ENCODE results near the gene SNX6.

DNA sequence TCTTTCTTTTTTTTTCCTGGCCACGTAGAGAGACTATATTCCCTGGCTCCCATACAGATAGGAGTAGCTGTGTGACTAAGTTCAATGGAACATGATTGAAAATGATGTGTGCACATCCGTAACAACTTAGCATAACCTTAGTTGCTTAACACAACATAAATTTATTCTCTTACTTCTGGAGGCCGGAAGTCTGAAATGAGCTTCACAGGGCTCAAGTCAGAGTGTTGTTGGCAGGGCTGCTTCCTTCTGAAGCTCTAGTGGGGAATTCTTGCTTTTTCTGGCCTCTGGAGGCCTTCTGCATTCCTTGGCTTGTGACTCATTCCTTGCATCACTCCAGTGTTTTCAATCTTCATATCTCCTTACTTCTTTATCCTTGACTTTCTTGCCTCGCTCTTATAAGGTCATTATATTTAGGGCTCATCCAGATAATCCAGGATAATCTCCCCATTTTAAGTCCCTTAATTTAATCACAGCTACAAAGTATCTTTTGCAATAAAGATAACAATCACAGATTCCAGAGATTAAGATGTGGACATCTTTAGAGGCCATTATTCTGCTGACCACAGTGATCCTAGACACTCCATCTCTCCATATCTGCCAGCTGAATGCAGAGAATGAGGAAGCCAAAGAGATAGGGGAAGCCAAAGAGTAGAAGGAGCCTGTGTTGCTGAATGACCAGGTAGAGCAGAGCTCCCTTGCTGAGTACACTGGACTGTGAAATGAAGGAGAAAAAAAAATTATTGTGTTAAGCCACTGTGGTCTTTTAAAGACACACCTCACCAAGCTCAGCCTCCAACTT is 21.0 kb upstream of the SNX6 start:
- TF ChIP-seq, protein P1, sequence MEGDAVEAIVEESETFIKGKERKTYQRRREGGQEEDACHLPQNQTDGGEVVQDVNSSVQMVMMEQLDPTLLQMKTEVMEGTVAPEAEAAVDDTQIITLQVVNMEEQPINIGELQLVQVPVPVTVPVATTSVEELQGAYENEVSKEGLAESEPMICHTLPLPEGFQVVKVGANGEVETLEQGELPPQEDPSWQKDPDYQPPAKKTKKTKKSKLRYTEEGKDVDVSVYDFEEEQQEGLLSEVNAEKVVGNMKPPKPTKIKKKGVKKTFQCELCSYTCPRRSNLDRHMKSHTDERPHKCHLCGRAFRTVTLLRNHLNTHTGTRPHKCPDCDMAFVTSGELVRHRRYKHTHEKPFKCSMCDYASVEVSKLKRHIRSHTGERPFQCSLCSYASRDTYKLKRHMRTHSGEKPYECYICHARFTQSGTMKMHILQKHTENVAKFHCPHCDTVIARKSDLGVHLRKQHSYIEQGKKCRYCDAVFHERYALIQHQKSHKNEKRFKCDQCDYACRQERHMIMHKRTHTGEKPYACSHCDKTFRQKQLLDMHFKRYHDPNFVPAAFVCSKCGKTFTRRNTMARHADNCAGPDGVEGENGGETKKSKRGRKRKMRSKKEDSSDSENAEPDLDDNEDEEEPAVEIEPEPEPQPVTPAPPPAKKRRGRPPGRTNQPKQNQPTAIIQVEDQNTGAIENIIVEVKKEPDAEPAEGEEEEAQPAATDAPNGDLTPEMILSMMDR (IDR thresholded peaks at IDR 0.05): no peak
- no peak for TF ChIP-seq EP300 (IDR thresholded peaks at IDR 0.05)

Data from ovary (tissue), 3 donors.